ENCODE data around the gene SLC6A12.

DNA sequence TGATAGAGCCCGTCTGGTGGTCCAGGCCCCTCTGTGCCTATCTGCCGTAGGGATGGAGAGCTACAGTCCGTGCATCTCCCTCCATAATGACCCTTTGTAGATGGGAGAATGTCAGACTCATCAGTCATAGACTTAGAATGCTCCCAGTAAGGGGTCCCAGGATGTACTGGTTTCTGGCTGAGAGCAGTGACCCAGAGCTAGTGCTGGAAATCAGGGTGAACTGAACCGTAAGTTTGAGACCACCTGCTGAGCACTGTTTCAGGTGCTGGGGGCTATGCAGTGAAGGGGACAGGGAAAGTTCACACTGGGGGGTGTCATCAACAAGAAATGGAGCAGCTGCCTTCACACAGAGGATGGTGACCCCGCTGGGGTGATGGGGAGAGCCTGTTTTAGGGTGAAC, 34.1 kb downstream of the SLC6A12 start:
- no peak for TF ChIP-seq CTCF (conservative IDR thresholded peaks at IDR 0.05)
- no peak for TF ChIP-seq EZH2 (IDR thresholded peaks at IDR 0.05; ENCODE audit: low read depth)
